A549 (cell line): ENCODE results near the gene MAP2K6. TPM values are rescaled to one million over a fixed set of nuclear protein-coding genes. Genes with fewer than 3 reads are reported as not detected.

Source experiments
- ATOH8 ChIP-seq: fragments of 250-450 bp; sonication (Bioruptor Pico); IDR thresholded peaks from 2 replicates; pipeline ENCODE4 v1.5.0; 2020; ENCODE audit warnings: low read depth, mild to moderate bottlenecking, moderate library complexity
- CHD4 ChIP-seq: fragments of 200-600 bp; sonication (generic); IDR thresholded peaks from 2 replicates; pipeline ENCODE4 v1.6.1; 2016; ENCODE audit warnings: antibody characterized with exemption, mild to moderate bottlenecking, borderline replicate concordance
- EHMT2 ChIP-seq: fragments of 200-600 bp; sonication (generic); IDR thresholded peaks from 2 replicates; pipeline ENCODE4 v1.6.1; 2016; ENCODE audit warnings: antibody characterized with exemption, low read depth, mild to moderate bottlenecking, moderate library complexity
- EP300 ChIP-seq, 2 experiments: fragments of >200 bp; sonication (Bioruptor Twin); formaldehyde crosslinking; IDR thresholded peaks; 2 replicates in 1 of 2; 3 replicates in 1 of 2; pipeline ENCODE4 v1.6.1; 2016 to 2017
- ESRRA ChIP-seq: fragments of 150-350 bp; IDR thresholded peaks from 2 replicates; pipeline ENCODE4 v1.6.1; 2014; ENCODE audit warnings: mild to moderate bottlenecking, low read length, borderline replicate concordance
- HMGXB4 ChIP-seq: fragments of 250-450 bp; sonication (Bioruptor Pico); IDR thresholded peaks from 2 replicates; pipeline ENCODE4 v1.5.0; 2021; ENCODE audit warnings: mild to moderate bottlenecking, moderate library complexity, borderline replicate concordance
- JUN ChIP-seq, 2 experiments: fragments of >200 bp; sonication (Bioruptor Twin); formaldehyde crosslinking; IDR thresholded peaks; 2 replicates in 1 of 2; 3 replicates in 1 of 2; pipeline ENCODE4 v1.6.1; 2016 to 2017
- KDM1A ChIP-seq: fragments of 200-600 bp; sonication (generic); IDR thresholded peaks from 2 replicates; pipeline ENCODE4 v1.6.1; 2016; ENCODE audit warnings: low read depth, mild to moderate bottlenecking
- MAZ ChIP-seq: fragments of 150-350 bp; IDR thresholded peaks from 2 replicates; pipeline ENCODE4 v1.6.1; 2014; ENCODE audit warnings: antibody characterized with exemption, low read depth, low read length, borderline replicate concordance
- PBX3 ChIP-seq: IDR thresholded peaks from 2 replicates; pipeline ENCODE4 v1.6.1; 2012
- POLR2AphosphoS2 ChIP-seq: conservative IDR thresholded peaks from 2 replicates; pipeline ENCODE4 v1.6.1; 2012; ENCODE audit warnings: low read length, improper control_type of control experiment, inconsistent platforms
- RCOR1 ChIP-seq: fragments of 150-350 bp; IDR thresholded peaks from 2 replicates; pipeline ENCODE4 v1.6.1; 2014; ENCODE audit warnings: antibody characterized with exemption, low read length, low read depth
- SREBF2 ChIP-seq: fragments of 450-650 bp; IDR thresholded peaks from 2 replicates; pipeline ENCODE4 v1.6.1; 2014; ENCODE audit warnings: mild to moderate bottlenecking, moderate library complexity
- TFCP2L1 ChIP-seq: fragments of 250-450 bp; sonication (Bioruptor Pico); IDR thresholded peaks from 2 replicates; pipeline ENCODE4 v1.5.0; 2021; ENCODE audit warnings: mild to moderate bottlenecking
- ZSCAN20 ChIP-seq: fragments of 250-450 bp; sonication (Bioruptor Pico); IDR thresholded peaks from 2 replicates; pipeline ENCODE4 v1.8.0; 2022; ENCODE audit warnings: mild to moderate bottlenecking, moderate library complexity
- polyA plus RNA-seq, 4 experiments: library from polyadenylated mRNA; depleted of rRNA in 3 of 4; stranded (reverse); fragments of >200 nt; fragmentation: RNase III in 1 of 4; extraction: RNeasy Plus Mini Kit Qiagen cat#74134 plus additional on column Dnase treatment in 1 of 4; gene quantifications; 2 replicates in 3 of 4; 3 replicates in 1 of 4; pipeline ENCODE4 v1.2.3, GENCODE V29; 2011 to 2017
- TF ChIP-seq, protein P1 (sequence below): fragments of >200 bp; sonication (Bioruptor Twin); formaldehyde crosslinking; IDR thresholded peaks from 3 replicates; pipeline ENCODE4 v1.6.1; 2016
- TF ChIP-seq, protein P2 (sequence below): fragments of 200-600 bp; sonication (generic); IDR thresholded peaks from 2 replicates; pipeline ENCODE4 v1.6.1; 2016; ENCODE audit warnings: antibody characterized with exemption, mild to moderate bottlenecking, moderate library complexity

The MAP2K6 gene
- polyA plus RNA-seq, 2 of the 4 experiments (the other 2 are of a cell fraction) = 20.2 to 20.7 TPM

GRCh38 chr17:69473841-69474831 lies 59.6 kb downstream of the MAP2K6 start (continued):
- no peak for TF ChIP-seq TFCP2L1
- TF ChIP-seq ESRRA = no peak
- TF ChIP-seq SREBF2 = no peak
- 0 out of 5 replicates have a peak, but pooled peaks of 1 of the 2 experiments have one; percentile 34 for TF ChIP-seq EP300 (IDR thresholded peaks at IDR 0.05)
- no peak for TF ChIP-seq POLR2AphosphoS2
- TF ChIP-seq KDM1A = no peak
- no peak for TF ChIP-seq JUN (IDR thresholded peaks at IDR 0.05)
- TF ChIP-seq CHD4 = no peak
- TF ChIP-seq EHMT2 = no peak
- no peak for TF ChIP-seq ATOH8
- TF ChIP-seq, protein P1, sequence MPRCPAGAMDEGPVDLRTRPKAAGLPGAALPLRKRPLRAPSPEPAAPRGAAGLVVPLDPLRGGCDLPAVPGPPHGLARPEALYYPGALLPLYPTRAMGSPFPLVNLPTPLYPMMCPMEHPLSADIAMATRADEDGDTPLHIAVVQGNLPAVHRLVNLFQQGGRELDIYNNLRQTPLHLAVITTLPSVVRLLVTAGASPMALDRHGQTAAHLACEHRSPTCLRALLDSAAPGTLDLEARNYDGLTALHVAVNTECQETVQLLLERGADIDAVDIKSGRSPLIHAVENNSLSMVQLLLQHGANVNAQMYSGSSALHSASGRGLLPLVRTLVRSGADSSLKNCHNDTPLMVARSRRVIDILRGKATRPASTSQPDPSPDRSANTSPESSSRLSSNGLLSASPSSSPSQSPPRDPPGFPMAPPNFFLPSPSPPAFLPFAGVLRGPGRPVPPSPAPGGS = no peak
- no peak for TF ChIP-seq HMGXB4 (CRISPR knock-in tag)
- TF ChIP-seq, protein P2, sequence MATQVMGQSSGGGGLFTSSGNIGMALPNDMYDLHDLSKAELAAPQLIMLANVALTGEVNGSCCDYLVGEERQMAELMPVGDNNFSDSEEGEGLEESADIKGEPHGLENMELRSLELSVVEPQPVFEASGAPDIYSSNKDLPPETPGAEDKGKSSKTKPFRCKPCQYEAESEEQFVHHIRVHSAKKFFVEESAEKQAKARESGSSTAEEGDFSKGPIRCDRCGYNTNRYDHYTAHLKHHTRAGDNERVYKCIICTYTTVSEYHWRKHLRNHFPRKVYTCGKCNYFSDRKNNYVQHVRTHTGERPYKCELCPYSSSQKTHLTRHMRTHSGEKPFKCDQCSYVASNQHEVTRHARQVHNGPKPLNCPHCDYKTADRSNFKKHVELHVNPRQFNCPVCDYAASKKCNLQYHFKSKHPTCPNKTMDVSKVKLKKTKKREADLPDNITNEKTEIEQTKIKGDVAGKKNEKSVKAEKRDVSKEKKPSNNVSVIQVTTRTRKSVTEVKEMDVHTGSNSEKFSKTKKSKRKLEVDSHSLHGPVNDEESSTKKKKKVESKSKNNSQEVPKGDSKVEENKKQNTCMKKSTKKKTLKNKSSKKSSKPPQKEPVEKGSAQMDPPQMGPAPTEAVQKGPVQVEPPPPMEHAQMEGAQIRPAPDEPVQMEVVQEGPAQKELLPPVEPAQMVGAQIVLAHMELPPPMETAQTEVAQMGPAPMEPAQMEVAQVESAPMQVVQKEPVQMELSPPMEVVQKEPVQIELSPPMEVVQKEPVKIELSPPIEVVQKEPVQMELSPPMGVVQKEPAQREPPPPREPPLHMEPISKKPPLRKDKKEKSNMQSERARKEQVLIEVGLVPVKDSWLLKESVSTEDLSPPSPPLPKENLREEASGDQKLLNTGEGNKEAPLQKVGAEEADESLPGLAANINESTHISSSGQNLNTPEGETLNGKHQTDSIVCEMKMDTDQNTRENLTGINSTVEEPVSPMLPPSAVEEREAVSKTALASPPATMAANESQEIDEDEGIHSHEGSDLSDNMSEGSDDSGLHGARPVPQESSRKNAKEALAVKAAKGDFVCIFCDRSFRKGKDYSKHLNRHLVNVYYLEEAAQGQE = no peak
- TF ChIP-seq PBX3 = no peak
- no peak for TF ChIP-seq MAZ
- no peak for TF ChIP-seq ZSCAN20 (CRISPR knock-in tag)
- no peak for TF ChIP-seq RCOR1
